Stomach (tissue), 9 donors: Measurements from ENCODE around the gene EIF2B2. TPM values are rescaled to one million over a fixed set of nuclear protein-coding genes. Genes with fewer than 3 reads are reported as not detected.

Experiments used
- DNase-seq, 2 donors: peaks; one replicate each; pipeline versions ENCODE4 v3.0.0 to v3.0.0-alpha.2; 2013 to 2019
- H3K27ac ChIP-seq, 5 donors: fragments of 200-600 bp in 4 of 5; sonication (generic) in 4 of 5; one replicate each; pipeline ENCODE4 v1.5.1; 2013 to 2019; ENCODE audit warnings: mild to moderate bottlenecking in 1 of 5, moderate library complexity in 1 of 5
- H3K27me3 ChIP-seq, 3 donors: fragments of 200-600 bp; sonication (generic); one replicate each; pipeline ENCODE4 v1.5.1; 2017 to 2019; ENCODE audit warnings: mixed run types in 1 of 3
- H3K36me3 ChIP-seq, 4 donors: fragments of 200-600 bp; sonication (generic); 1 replicate in 3 of 4; 2 replicates in 1 of 4; pipeline ENCODE4 v1.5.1; 2016 to 2019
- H3K4me1 ChIP-seq, 4 donors: fragments of 200-600 bp; sonication (generic); one replicate each; pipeline ENCODE4 v1.5.1; 2016 to 2019
- H3K4me3 ChIP-seq, 4 donors: fragments of 200-600 bp; sonication (generic) in 3 of 4; one replicate each; pipeline ENCODE4 v1.5.1; 2016 to 2019; ENCODE audit warnings: mild to moderate bottlenecking in 1 of 4
- H3K9me3 ChIP-seq, 4 donors: fragments of 200-600 bp; sonication (generic); one replicate each; pipeline ENCODE4 v1.5.1; 2016 to 2019
- CTCF ChIP-seq, 7 experiments: fragments of 450-650 bp in 4 of 7; fragments of 200-600 bp in 3 of 7; sonication (generic) in 3 of 7; IDR thresholded peaks; one replicate each; pipeline ENCODE4 v1.5.1; 2016 to 2019; ENCODE audit warnings: antibody characterized with exemption in 7 of 7, control low read depth in 2 of 7, mild to moderate bottlenecking in 1 of 7
- EP300 ChIP-seq: sonication (generic); formaldehyde crosslinking; IDR thresholded peaks from one replicate; pipeline ENCODE4 v1.6.1; 2017; ENCODE audit warnings: antibody characterized with exemption
- POLR2A ChIP-seq, 4 donors: fragments of 450-650 bp; IDR thresholded peaks; one replicate each; pipeline ENCODE4 v1.6.1; 2016; ENCODE audit warnings: antibody characterized with exemption in 4 of 4, control low read depth in 2 of 4, mild to moderate bottlenecking in 1 of 4, moderate library complexity in 1 of 4
- POLR2AphosphoS5 ChIP-seq, 3 donors: sonication (generic); formaldehyde crosslinking; IDR thresholded peaks; one replicate each; pipeline ENCODE4 v1.6.1; 2016; ENCODE audit warnings: antibody characterized with exemption in 3 of 3
- WGBS, 5 donors: extraction: QIAGEN DNeasy Blood & Tissue Kit in 3 of 5; methylation state at CpG; one replicate each; pipeline versions ENCODE4 v1.1.5 to v1.1.7; 2013 to 2018; 5-methylcytosine and 5-hydroxymethylcytosine counted together
- intact Hi-C: fragments of 100-400 bp; cut with DNase I; formaldehyde crosslinking; loops from one replicate; pipeline ENCODE4 v1.15.1; 2023; ENCODE audit warnings: low total_unique reads
- polyA plus RNA-seq, 3 donors: library from polyadenylated mRNA; stranded (reverse); fragments of 200-250 nt; gene quantifications; one replicate each; pipeline ENCODE4 v1.2.3, GENCODE V29; 2013
- total RNA-seq, 5 donors: library from RNA; depleted of rRNA; stranded (reverse); fragments of >200 nt; gene quantifications; one replicate each; pipeline versions ENCODE4 v1.1.0 to v1.2.3, GENCODE V29; 2014 to 2016
- donor health status: healthy with polysubstance abuse.
- donor health status: Bipolar disorder and iron deficiency.
- donor health status: healthy.

The EIF2B2 gene
- total and polyA plus RNA-seq, 8 donors: 5.8 to 182 (median 27.7) TPM

GRCh38 chr14:74968811-74969210 lies 33.9 kb upstream of the EIF2B2 start:
- Histone ChIP-seq H3K27me3 (no peaks in the 10 kb centered on the region), H3K9me3 (no peaks in the 10 kb centered on the region), H3K4me3 (no peak overlapping the region), H3K4me1 (peaks cover 0 to 6% (median under 1%) of the 10 kb centered on the region in 4 donors), H3K27ac (no peak overlapping the region), H3K36me3 (no peaks in the 10 kb centered on the region)
- no peak for TF ChIP-seq POLR2AphosphoS5 (IDR thresholded peaks at IDR 0.05)
- intact Hi-C loops: no loop called here
- 56 to 81% (median 58%) methylated on average over 1 of the region's 1 CpG for WGBS, 5 donors
- no peak for DNase-seq

- peak in 1 of 2 donors; percentile 79 for DNase-seq
- Histone ChIP-seq H3K27me3 (no peaks in the 10 kb centered on the region), H3K36me3 (no peaks in the 10 kb centered on the region), H3K27ac (peak overlapping the region in 3 of 5 donors; percentile 10 to 44 (median 29)), H3K4me1 (peaks cover 0 to 13% (median 6%) of the 10 kb centered on the region in 4 donors), H3K9me3 (no peaks in the 10 kb centered on the region), H3K4me3 (no peak overlapping the region)
- 64 to 94% (median 74%) methylated on average over 5 to 15 of the region's 15 CpGs for WGBS, 5 donors
- intact Hi-C loops: no loop called here
- TF ChIP-seq EP300 (no peak), POLR2AphosphoS5 (IDR thresholded peaks at IDR 0.05) (peak in 1 of 3 donors; percentile 21)
Measured at GRCh38 chr14:74973003-74973653, 29.6 kb upstream of the EIF2B2 start.

GRCh38 chr14:74973905-74974363 lies 28.8 kb upstream of the EIF2B2 start:
- peak overlapping the region in 1 of 5 donors; percentile 44 for H3K27ac ChIP-seq

GRCh38 chr14:74974364-74975058 lies 28.2 kb upstream of the EIF2B2 start:
- 74 to 86% (median 84%) methylated on average over 11 to 15 of the region's 15 CpGs for WGBS, 5 donors
- peaks cover 0 to 13% (median 6%) of the 10 kb centered on the region in 4 donors for H3K4me1 ChIP-seq
- intact Hi-C loops: no loop called here
- no peaks in the 10 kb centered on the region for H3K9me3 ChIP-seq
- peak overlapping the region in 2 of 5 donors; percentile 14 to 44 for H3K27ac ChIP-seq
- peak in 1 of 2 donors; percentile 54 for DNase-seq
- no peaks in the 10 kb centered on the region for H3K27me3 ChIP-seq
- TF ChIP-seq POLR2AphosphoS5 (IDR thresholded peaks at IDR 0.05) (no peak), EP300 (no peak), CTCF (IDR thresholded peaks at IDR 0.05) (no peak), POLR2A (IDR thresholded peaks at IDR 0.05) (no peak)
- no peak overlapping the region for H3K4me3 ChIP-seq
- no peaks in the 10 kb centered on the region for H3K36me3 ChIP-seq

More at GRCh38 chr14:74973905-74974363, 28.8 kb upstream of the EIF2B2 start:
- H3K9me3 ChIP-seq: no peaks in the 10 kb centered on the region
- H3K36me3 ChIP-seq: no peaks in the 10 kb centered on the region
- no peaks in the 10 kb centered on the region for H3K27me3 ChIP-seq
- no peak overlapping the region for H3K4me3 ChIP-seq
- DNase-seq: no peak
- TF ChIP-seq POLR2A (IDR thresholded peaks at IDR 0.05) (no peak), CTCF (IDR thresholded peaks at IDR 0.05) (no peak), POLR2AphosphoS5 (IDR thresholded peaks at IDR 0.05) (no peak), EP300 (no peak)
- WGBS, 5 donors: 76 to 89% (median 82%) methylated on average over 4 to 5 of the region's 5 CpGs
- peaks cover 0 to 13% (median 6%) of the 10 kb centered on the region in 4 donors for H3K4me1 ChIP-seq
- intact Hi-C loops: no loop called here

- peak overlapping the region in 2 of 5 donors; percentile 14 to 44 for H3K27ac ChIP-seq
- H3K36me3 ChIP-seq: no peaks in the 10 kb centered on the region
- DNase-seq: peak in 1 of 2 donors; percentile 87
- H3K27me3 ChIP-seq: no peaks in the 10 kb centered on the region
- peaks cover 0 to 13% (median 6%) of the 10 kb centered on the region in 4 donors for H3K4me1 ChIP-seq
- no peak for TF ChIP-seq POLR2A (IDR thresholded peaks at IDR 0.05)
- no peak for TF ChIP-seq POLR2AphosphoS5 (IDR thresholded peaks at IDR 0.05)
- TF ChIP-seq EP300: no peak
- no peak for TF ChIP-seq CTCF (IDR thresholded peaks at IDR 0.05)
- intact Hi-C loops: no loop called here
- no peak overlapping the region for H3K4me3 ChIP-seq
- WGBS, 5 donors: 52 to 78% (median 73%) methylated on average over 11 to 12 of the region's 12 CpGs
- no peaks in the 10 kb centered on the region for H3K9me3 ChIP-seq
Measured at GRCh38 chr14:74975059-74975810, 27.5 kb upstream of the EIF2B2 start.
